ENCODE data around the gene WDR82.

WDR82 gene

GRCh38 chr3:52221563-52222318, 56.7 kb downstream of the WDR82 start:
- no peak for DNase-seq

GRCh38 chr3:52221141-52221562, 57.3 kb downstream of the WDR82 start:
- no peak for DNase-seq

GRCh38 chr3:52220380-52221026, 57.9 kb downstream of the WDR82 start:
- DNase-seq: peak; percentile 53 to 71

- no peak for DNase-seq
Measured at GRCh38 chr3:52218937-52219650, 59.4 kb downstream of the WDR82 start.

GRCh38 chr3:52218454-52218853, 60.0 kb downstream of the WDR82 start:
- no peak for DNase-seq

GRCh38 chr3:52218026-52218425, 60.4 kb downstream of the WDR82 start:
- DNase-seq: no peak

GRCh38 chr3:52217409-52217805, 61.0 kb downstream of the WDR82 start:
- no peak for DNase-seq

- DNase-seq: no peak
Measured at GRCh38 chr3:52216585-52217408, 61.7 kb downstream of the WDR82 start.

GRCh38 chr3:52215351-52215750, 63.1 kb downstream of the WDR82 start:
- DNase-seq: no peak

GRCh38 chr3:52213901-52214300, 64.5 kb downstream of the WDR82 start:
- DNase-seq: no peak

GRCh38 chr3:52213005-52213404, 65.4 kb downstream of the WDR82 start:
- DNase-seq: no peak

GRCh38 chr3:52211268-52211891, 67.1 kb downstream of the WDR82 start:
- no peak for DNase-seq

GRCh38 chr3:52210550-52211046, 67.9 kb downstream of the WDR82 start:
- no peak for DNase-seq

- DNase-seq: no peak
Measured at GRCh38 chr3:52210037-52210436, 68.4 kb downstream of the WDR82 start.

- no peak for DNase-seq
Measured at GRCh38 chr3:52208556-52208955, 69.9 kb downstream of the WDR82 start.

- DNase-seq: no peak
Measured at GRCh38 chr3:52205727-52206372, 72.6 kb downstream of the WDR82 start.
